Adrenal gland (tissue), 5 donors: ENCODE results near the gene CPXM2.

Source experiments
- POLR2A ChIP-seq, 2 donors: fragments of 450-650 bp; IDR thresholded peaks; one replicate each; pipeline ENCODE4 v1.6.1; 2017; ENCODE audit warnings: antibody characterized with exemption in 2 of 2, mild to moderate bottlenecking in 2 of 2, moderate library complexity in 1 of 2
- TF ChIP-seq, protein P1 (sequence below), 6 experiments: fragments of 450-650 bp in 4 of 6; fragments of 200-600 bp in 2 of 6; sonication (generic) in 1 of 6; IDR thresholded peaks; 1 replicate in 5 of 6; 2 replicates in 1 of 6; pipeline versions ENCODE4 v1.5.1 to v1.8.0; 2016 to 2021; ENCODE audit warnings: antibody characterized with exemption in 6 of 6, mild to moderate bottlenecking in 2 of 6, moderate library complexity in 1 of 6
- donor health status: DM: no; HTN: no; CAD: no.

DNA sequence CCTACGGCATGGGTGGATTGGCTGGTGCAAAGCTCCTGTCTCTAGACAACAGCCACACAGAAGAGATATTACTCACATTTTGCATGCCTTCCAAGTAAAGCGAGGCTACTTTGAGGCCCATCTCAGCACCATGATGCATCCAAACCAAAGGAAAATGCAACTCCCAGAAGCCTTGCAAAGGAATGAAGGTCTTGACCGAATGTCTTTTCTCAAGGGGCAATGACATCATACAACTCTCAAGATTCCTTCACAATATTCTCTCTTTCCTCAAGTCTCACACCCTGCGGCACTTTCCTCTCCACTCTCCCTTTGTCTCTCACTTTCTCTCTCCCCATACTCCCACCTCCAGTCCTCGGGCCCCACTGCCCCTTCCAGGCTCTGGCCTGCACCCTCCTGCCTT lies 44.8 kb upstream of the CPXM2 start:
- TF ChIP-seq, protein P1, sequence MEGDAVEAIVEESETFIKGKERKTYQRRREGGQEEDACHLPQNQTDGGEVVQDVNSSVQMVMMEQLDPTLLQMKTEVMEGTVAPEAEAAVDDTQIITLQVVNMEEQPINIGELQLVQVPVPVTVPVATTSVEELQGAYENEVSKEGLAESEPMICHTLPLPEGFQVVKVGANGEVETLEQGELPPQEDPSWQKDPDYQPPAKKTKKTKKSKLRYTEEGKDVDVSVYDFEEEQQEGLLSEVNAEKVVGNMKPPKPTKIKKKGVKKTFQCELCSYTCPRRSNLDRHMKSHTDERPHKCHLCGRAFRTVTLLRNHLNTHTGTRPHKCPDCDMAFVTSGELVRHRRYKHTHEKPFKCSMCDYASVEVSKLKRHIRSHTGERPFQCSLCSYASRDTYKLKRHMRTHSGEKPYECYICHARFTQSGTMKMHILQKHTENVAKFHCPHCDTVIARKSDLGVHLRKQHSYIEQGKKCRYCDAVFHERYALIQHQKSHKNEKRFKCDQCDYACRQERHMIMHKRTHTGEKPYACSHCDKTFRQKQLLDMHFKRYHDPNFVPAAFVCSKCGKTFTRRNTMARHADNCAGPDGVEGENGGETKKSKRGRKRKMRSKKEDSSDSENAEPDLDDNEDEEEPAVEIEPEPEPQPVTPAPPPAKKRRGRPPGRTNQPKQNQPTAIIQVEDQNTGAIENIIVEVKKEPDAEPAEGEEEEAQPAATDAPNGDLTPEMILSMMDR (IDR thresholded peaks at IDR 0.05): no peak
- TF ChIP-seq POLR2A (IDR thresholded peaks at IDR 0.05): no peak
